Measurements from ENCODE around the gene SPOP.

SPOP gene

DNA sequence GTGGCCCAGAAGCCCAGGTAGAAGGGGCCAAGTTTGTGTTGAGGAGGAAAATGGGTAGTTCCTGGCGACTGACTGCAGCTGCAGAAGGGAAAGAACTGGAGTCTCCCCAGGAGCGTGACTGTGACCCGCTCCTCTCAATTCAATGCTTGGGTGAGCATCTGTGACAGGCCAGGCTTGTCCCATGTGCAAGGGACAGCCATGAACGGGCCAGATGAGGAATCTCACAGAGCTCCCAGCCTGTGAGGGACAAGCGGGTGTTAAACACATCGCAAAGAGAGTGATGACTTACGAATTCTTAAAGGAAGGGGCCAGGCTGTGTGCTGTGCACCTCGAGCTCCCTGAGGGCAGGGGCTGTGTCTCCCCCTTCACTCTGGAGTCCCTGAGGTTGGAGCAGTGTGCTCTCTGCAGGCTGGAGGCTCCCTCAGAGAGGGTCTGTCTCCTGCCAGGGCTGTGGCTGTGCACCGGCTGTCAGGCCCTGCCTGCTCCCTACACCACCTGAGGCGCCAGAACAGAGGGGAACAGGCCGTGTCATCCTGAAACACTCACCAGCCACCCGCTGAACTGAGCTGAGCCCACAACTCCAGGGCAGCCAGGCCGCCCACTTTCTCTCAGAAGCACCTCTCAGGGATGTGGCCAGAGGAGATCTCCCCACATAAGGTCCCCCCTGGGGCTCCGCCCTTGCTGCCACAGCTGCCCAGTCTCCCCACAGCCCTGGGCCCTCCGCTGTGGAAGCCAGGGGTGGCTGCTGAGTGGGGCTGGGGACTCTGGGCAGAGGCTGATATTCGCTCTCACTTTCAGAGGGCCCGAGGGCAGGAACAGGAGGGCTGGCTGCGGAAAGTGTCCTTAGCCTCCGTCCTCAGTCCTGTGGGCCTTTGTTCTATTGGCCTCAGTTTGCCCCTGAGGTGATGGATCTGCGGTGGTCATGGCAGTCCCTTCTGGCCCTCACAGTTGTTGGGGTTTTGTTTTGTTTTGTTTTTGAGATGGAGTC is 127.9 kb downstream of the SPOP start:
- no peak for DNase-seq (ENCODE audit: low spot score)

DNA sequence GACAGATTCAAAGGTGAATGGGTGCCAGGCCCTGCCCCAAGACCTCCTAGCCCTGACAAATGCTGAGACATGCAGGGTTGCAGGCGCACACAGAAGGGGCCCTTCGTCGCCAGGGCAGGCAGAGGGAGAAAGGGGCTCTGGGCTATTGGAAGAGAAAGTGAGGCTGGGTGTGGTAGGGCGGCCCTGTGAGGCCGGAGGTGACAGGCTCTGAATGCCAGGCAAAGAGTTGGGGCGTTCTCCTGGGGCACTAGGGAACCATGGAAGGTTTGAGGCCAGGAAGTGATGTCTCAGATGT is 128.6 kb downstream of the SPOP start:
- no peak for DNase-seq (ENCODE audit: low spot score)
